SU-DHL-6 (cell line): Measurements from ENCODE around the gene RPP25L.

Source experiments
- CTCF ChIP-seq: fragments of 200-600 bp; sonication (generic); IDR thresholded peaks from one replicate; pipeline ENCODE4 v1.5.1; 2017; ENCODE audit warnings: antibody characterized with exemption, mild to moderate bottlenecking, low read length, moderate library complexity; ENCODE audit not compliant: insufficient read depth, poor library complexity, severe bottlenecking
- EZH2phosphoT487 ChIP-seq: fragments of 200-600 bp; sonication (generic), shearing (Covaris generic); conservative IDR thresholded peaks from 2 replicates; pipeline ENCODE4 v1.6.1; 2018; ENCODE audit warnings: mild to moderate bottlenecking, antibody characterized with exemption, low read length, moderate library complexity, mixed read lengths

DNA sequence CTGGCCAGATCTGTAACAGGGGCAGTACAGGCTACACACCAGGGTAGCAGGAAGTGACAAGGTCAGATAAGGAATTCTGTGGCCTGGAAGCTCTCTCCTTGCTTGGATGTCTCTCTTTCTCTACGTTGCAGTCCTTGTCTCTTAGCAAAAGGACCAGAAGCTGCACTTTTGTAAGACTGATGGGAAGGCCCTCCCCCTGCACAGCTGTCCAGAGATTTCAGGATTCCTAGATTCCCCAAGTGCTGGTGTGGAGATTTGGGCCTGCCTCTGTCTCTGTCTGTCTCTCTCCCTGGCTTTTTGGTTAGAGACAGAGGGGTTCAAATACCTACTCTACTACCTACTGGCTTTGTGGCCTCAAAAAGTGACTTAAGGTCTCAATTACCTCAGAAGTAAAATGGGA, 12.4 kb downstream of the RPP25L start:
- TF ChIP-seq CTCF: no peak
- no peak for TF ChIP-seq EZH2phosphoT487
